ENCODE measurements around the gene SPATA25. TPM values are rescaled to one million over a fixed set of nuclear protein-coding genes. Genes with fewer than 3 reads are reported as not detected.

Gene SPATA25, protein sequence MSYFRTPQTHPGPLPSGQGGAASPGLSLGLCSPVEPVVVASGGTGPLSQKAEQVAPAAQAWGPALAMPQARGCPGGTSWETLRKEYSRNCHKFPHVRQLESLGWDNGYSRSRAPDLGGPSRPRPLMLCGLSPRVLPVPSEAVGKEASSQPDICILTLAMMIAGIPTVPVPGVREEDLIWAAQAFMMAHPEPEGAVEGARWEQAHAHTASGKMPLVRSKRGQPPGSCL
- 0.19 TPM in 1 of 3 replicates, not detected in the others for polyA plus RNA-seq
- not detected for polyA plus RNA-seq (2011; ENCODE audit: low read depth)
- not detected in 2 replicates for polyA plus RNA-seq (2011; cell fraction: cytosol; rRNA removed)
- 0.90 and 2.2 TPM in 2 replicates for polyA plus RNA-seq (2011; cell fraction: nucleus; rRNA removed)
- polyA plus RNA-seq (2012; ENCODE audit: low replicate concordance) = 0.16 TPM in 1 of 2 replicates, not detected in the other
- 0.53 TPM in 1 of 3 replicates, not detected in the others for polyA minus RNA-seq
- polyA minus RNA-seq (2011; cell fraction: cytosol; rRNA and poly(A)+ RNA removed) = not detected
- not detected in 2 replicates for polyA minus RNA-seq (2011; cell fraction: nucleus; rRNA and poly(A)+ RNA removed)

DNA sequence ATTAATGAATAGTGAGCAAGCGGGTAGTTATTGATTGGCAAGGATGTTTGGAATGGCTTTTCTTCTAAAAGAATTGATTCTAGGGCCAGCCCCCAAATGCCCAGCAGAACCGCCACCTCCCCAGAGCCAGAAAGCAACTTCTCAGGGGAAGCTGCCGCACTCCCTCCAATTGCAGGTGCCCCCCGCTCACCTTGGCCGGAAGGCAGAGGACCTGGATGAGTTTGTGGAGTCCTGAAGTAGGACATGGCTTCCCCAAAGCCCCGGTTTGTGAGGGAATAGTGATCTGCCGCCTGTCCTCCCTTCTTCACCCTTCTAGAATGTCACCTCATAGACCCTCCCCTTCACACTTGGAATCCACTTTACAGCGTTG is at the start of gene SPATA25:
Gene SPATA25 (minus strand): TSS at position 277 of the 370 bp plus-strand sequence. CDS start 32 bp downstream, at position 245.
- Histone ChIP-seq H2AFZ (ENCODE audit: control insufficient read depth, low read length) (no peak within 1 kb of the TSS), H3K9me3 (ENCODE audit: control insufficient read depth, low read depth, low read length) (no peaks in the 10 kb centered on the region), H3K4me3 (ENCODE audit: control insufficient read depth in 2 of 3, extremely low read depth in 1 of 3, insufficient read depth in 2 of 3, low read depth in 1 of 3, low read length in 3 of 3) (no peak within 1 kb of the TSS), H3K79me2 (ENCODE audit: control insufficient read depth, insufficient read depth, low read length) (peaks cover 10% of the 10 kb centered on the region), H3K27me3 (ENCODE audit: control insufficient read depth, extremely low read depth, insufficient read depth, low read length) (no peaks in the 10 kb centered on the region), H3K4me2 (ENCODE audit: control insufficient read depth, extremely low read depth, insufficient read depth, low read depth, low read length) (no peak within 1 kb of the TSS), H3K9ac (ENCODE audit: control insufficient read depth, extremely low read depth, insufficient read depth, low read length) (no peak within 1 kb of the TSS), H3K4me1 (ENCODE audit: control insufficient read depth, extremely low read depth, insufficient read depth, low read length) (peaks cover 23% of the 10 kb centered on the region), H3K9me1 (ENCODE audit: control insufficient read depth, extremely low read depth, insufficient read depth, low read length) (no peaks in the 10 kb centered on the region), H3K36me3 (ENCODE audit: control insufficient read depth in 2 of 2, extremely low read depth in 1 of 2, insufficient read depth in 2 of 2, low read length in 2 of 2) (peaks cover 11 to 13% of the 10 kb centered on the region in 2 experiments), H3K27ac (ENCODE audit: control insufficient read depth, insufficient read depth, low read length) (no peak within 1 kb of the TSS), H4K20me1 (ENCODE audit: control insufficient read depth, extremely low read depth, insufficient read depth, low read length) (no peaks in the 10 kb centered on the region)
- dilution Hi-C loops (cut with MboI; ENCODE audit: extremely low pct_ligation_motif_present, low sequenced_read_pairs) = no loop called here
- TF ChIP-seq, protein P1, sequence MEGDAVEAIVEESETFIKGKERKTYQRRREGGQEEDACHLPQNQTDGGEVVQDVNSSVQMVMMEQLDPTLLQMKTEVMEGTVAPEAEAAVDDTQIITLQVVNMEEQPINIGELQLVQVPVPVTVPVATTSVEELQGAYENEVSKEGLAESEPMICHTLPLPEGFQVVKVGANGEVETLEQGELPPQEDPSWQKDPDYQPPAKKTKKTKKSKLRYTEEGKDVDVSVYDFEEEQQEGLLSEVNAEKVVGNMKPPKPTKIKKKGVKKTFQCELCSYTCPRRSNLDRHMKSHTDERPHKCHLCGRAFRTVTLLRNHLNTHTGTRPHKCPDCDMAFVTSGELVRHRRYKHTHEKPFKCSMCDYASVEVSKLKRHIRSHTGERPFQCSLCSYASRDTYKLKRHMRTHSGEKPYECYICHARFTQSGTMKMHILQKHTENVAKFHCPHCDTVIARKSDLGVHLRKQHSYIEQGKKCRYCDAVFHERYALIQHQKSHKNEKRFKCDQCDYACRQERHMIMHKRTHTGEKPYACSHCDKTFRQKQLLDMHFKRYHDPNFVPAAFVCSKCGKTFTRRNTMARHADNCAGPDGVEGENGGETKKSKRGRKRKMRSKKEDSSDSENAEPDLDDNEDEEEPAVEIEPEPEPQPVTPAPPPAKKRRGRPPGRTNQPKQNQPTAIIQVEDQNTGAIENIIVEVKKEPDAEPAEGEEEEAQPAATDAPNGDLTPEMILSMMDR (optimal IDR thresholded peaks at IDR 0.05 in 1 of 3, IDR thresholded peaks at IDR 0.05 in 1 of 3, conservative IDR thresholded peaks at IDR 0.05 in 1 of 3; ENCODE audit: extremely low read depth in 1 of 3, insufficient read depth in 2 of 3, low read length in 3 of 3) = no peak
- no peak for TF ChIP-seq EZH2 (IDR thresholded peaks at IDR 0.05; ENCODE audit: low read length)
- FAIRE-seq (no peak), DNase-seq (ENCODE audit: low read depth, low spot score) (no peak)

DNA sequence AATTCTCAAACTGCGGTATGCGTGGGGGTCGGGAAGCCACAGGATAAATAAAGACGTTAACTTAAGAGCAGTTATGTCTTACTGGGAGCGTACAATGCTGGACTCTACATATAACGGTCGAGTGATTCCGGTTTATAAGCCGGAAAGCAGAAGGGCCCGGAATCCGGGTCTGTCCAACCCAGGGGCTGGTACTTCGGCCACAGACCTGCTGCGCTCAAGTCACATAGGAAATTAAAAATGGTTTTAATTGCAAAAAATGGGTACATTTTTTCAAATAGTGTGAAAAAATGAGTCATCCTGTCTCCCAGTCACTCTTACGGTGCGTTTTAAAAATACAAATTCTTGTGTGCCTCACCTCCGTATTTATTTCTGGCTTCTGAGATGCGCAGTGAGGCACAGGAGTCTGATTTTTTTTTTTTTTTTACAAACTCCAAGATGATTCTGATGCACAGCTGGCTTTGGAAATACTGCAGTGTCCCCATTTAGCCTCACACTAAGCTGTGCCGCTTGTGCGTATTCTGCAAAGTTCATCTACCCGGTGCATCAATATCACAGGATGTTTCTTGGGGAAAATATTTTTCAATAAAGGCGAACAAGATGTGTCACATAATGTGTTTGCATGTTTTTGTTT is 48.1 kb upstream of the SPATA25 start:
- dilution Hi-C loops (cut with MboI; ENCODE audit: extremely low pct_ligation_motif_present, low sequenced_read_pairs) = no loop called here
- no peak for FAIRE-seq

More for the DNA sequence above, 48.1 kb upstream of the SPATA25 start:
- peak overlapping the region; percentile 89 for H3K27ac ChIP-seq (ENCODE audit: control insufficient read depth, insufficient read depth, low read length)
- peak overlapping the region; percentile 99 for H3K9ac ChIP-seq (ENCODE audit: control insufficient read depth, extremely low read depth, insufficient read depth, low read length)
- peak overlapping the region; percentile 89 to 100 (median 97) for H3K4me3 ChIP-seq (ENCODE audit: control insufficient read depth in 2 of 3, extremely low read depth in 1 of 3, insufficient read depth in 2 of 3, low read depth in 1 of 3, low read length in 3 of 3)
- H3K27me3 ChIP-seq (ENCODE audit: control insufficient read depth, extremely low read depth, insufficient read depth, low read length) = no peaks in the 10 kb centered on the region
- peaks cover 33% of the 10 kb centered on the region for H3K79me2 ChIP-seq (ENCODE audit: control insufficient read depth, insufficient read depth, low read length)
- peaks cover 14% of the 10 kb centered on the region for H3K4me1 ChIP-seq (ENCODE audit: control insufficient read depth, extremely low read depth, insufficient read depth, low read length)
- H3K9me1 ChIP-seq (ENCODE audit: control insufficient read depth, extremely low read depth, insufficient read depth, low read length) = no peaks in the 10 kb centered on the region
- H4K20me1 ChIP-seq (ENCODE audit: control insufficient read depth, extremely low read depth, insufficient read depth, low read length) = no peaks in the 10 kb centered on the region
- no peak for DNase-seq (ENCODE audit: low read depth, low spot score)
- TF ChIP-seq, protein P1 (optimal IDR thresholded peaks at IDR 0.05 in 1 of 3, IDR thresholded peaks at IDR 0.05 in 1 of 3, conservative IDR thresholded peaks at IDR 0.05 in 1 of 3; ENCODE audit: extremely low read depth in 1 of 3, insufficient read depth in 2 of 3, low read length in 3 of 3) = no peak
- peak overlapping the region; percentile 84 for H3K4me2 ChIP-seq (ENCODE audit: control insufficient read depth, extremely low read depth, insufficient read depth, low read depth, low read length)
- peak overlapping the region; percentile 90 for H2AFZ ChIP-seq (ENCODE audit: control insufficient read depth, low read length)
- H3K36me3 ChIP-seq (ENCODE audit: control insufficient read depth in 2 of 2, extremely low read depth in 1 of 2, insufficient read depth in 2 of 2, low read length in 2 of 2) = peaks cover 16 to 25% of the 10 kb centered on the region in 2 experiments
- no peaks in the 10 kb centered on the region for H3K9me3 ChIP-seq (ENCODE audit: control insufficient read depth, low read depth, low read length)
